GM23248 (cell line): Measurements from ENCODE around the gene IL19. TPM values are rescaled to one million over a fixed set of nuclear protein-coding genes. Genes with fewer than 3 reads are reported as not detected.

Experiments
- DNase-seq: peaks from one replicate; pipeline ENCODE4 v3.0.0-alpha.2; 2015
- H2AFZ ChIP-seq: fragments of 200-600 bp; sonication (generic); 2 replicates; pipeline ENCODE4 v1.6.1; 2016; ENCODE audit warnings: antibody characterized with exemption
- H3F3A ChIP-seq: fragments of 200-600 bp; sonication (generic); 2 replicates; pipeline ENCODE4 v1.6.1; 2016; ENCODE audit warnings: mild to moderate bottlenecking, antibody characterized with exemption, mixed run types; ENCODE audit not compliant: insufficient read depth
- H3K27ac ChIP-seq: fragments of 200-600 bp; sonication (generic); 2 replicates; pipeline ENCODE4 v1.5.1; 2016; ENCODE audit warnings: mild to moderate bottlenecking
- H3K27me3 ChIP-seq: fragments of 200-600 bp; sonication (generic); replicated peaks from 2 replicates; pipeline ENCODE4 v1.6.1; 2016; ENCODE audit warnings: mild to moderate bottlenecking; ENCODE audit not compliant: insufficient read depth
- H3K36me3 ChIP-seq: fragments of 200-600 bp; sonication (generic); 2 replicates; pipeline ENCODE4 v1.6.1; 2016; ENCODE audit warnings: low read depth, mild to moderate bottlenecking
- H3K4me1 ChIP-seq: fragments of 200-600 bp; sonication (generic); 2 replicates; pipeline ENCODE4 v1.6.1; 2016; ENCODE audit warnings: mild to moderate bottlenecking; ENCODE audit not compliant: insufficient read depth
- H3K4me2 ChIP-seq: fragments of 200-600 bp; sonication (generic); one replicate; pipeline ENCODE4 v1.6.1; 2016; ENCODE audit warnings: mild to moderate bottlenecking; ENCODE audit not compliant: unreplicated experiment
- H3K4me3 ChIP-seq: fragments of 200-600 bp; sonication (generic); 2 replicates; pipeline ENCODE4 v1.5.1; 2016; ENCODE audit warnings: mild to moderate bottlenecking
- H3K79me2 ChIP-seq: fragments of 200-600 bp; sonication (generic); 2 replicates; pipeline ENCODE4 v1.6.1; 2016; ENCODE audit warnings: mild to moderate bottlenecking; ENCODE audit not compliant: insufficient read depth
- H3K9ac ChIP-seq: fragments of 200-600 bp; sonication (generic); 2 replicates; pipeline ENCODE4 v1.6.1; 2016; ENCODE audit warnings: mild to moderate bottlenecking
- H3K9me2 ChIP-seq: fragments of 200-600 bp; sonication (generic); 2 replicates; pipeline ENCODE4 v1.6.1; 2016; ENCODE audit warnings: mixed run types, mild to moderate bottlenecking, moderate library complexity; ENCODE audit not compliant: insufficient read depth
- H3K9me3 ChIP-seq: fragments of 200-600 bp; sonication (generic); one replicate; pipeline ENCODE4 v1.6.1; 2017; ENCODE audit warnings: low read depth
- H4K20me1 ChIP-seq: fragments of 200-600 bp; sonication (generic); 2 replicates; pipeline ENCODE4 v1.6.0; 2016; ENCODE audit not compliant: insufficient read depth
- EZH2 ChIP-seq: fragments of 200-600 bp; sonication (generic); IDR thresholded peaks from 2 replicates; pipeline ENCODE4 v1.6.1; 2018; ENCODE audit warnings: antibody characterized with exemption, mild to moderate bottlenecking; ENCODE audit not compliant: insufficient read depth, poor library complexity, severe bottlenecking
- EZH2phosphoT487 ChIP-seq: fragments of 200-600 bp; sonication (generic); IDR thresholded peaks from 2 replicates; pipeline ENCODE4 v1.6.1; 2018; ENCODE audit warnings: antibody characterized with exemption, moderate library complexity, mild to moderate bottlenecking, low read depth; ENCODE audit not compliant: insufficient read depth
- WGBS, 2 experiments: methylation state at CpG; one replicate each; pipeline ENCODE4 v1.1.6; 2015 to 2017; ENCODE audit warnings: low lambda C conversion rate in 2 of 2, low coverage in 1 of 2; ENCODE audit errors: missing lambda C conversion rate in 2 of 2; 5-methylcytosine and 5-hydroxymethylcytosine counted together
- in situ Hi-C: fragments of 300-500 bp; cut with MboI; formaldehyde crosslinking; loops from 2 replicates; pipeline ENCODE4 v1.15.0; 2020
- polyA plus RNA-seq: library from polyadenylated mRNA; unstranded; fragments of >200 nt; fragmentation: Nextera tagmentation; extraction: Ambion mirVana; gene quantifications from 2 replicates; pipeline ENCODE4 v1.2.1, GENCODE V29; 2016
- total RNA-seq: library from RNA; depleted of rRNA; stranded (reverse); fragments of >200 nt; shearing (Covaris generic); gene quantifications from 2 replicates; pipeline ENCODE4 v1.2.3, GENCODE V29; 2014

Gene IL19
- total and polyA plus RNA-seq, 2 experiments from 2014 or later: not detected

- Histone ChIP-seq H3K9me3 (no peaks in the 10 kb centered on the region), H2AFZ (no peak overlapping the region), H3K36me3 (no peaks in the 10 kb centered on the region), H3K79me2 (no peaks in the 10 kb centered on the region), H3K27me3 (no peaks in the 10 kb centered on the region; the same call in none of the 2 replicates), H3K9me2 (no peaks in the 10 kb centered on the region), H3K27ac (no peak overlapping the region), H3K4me1 (no peaks in the 10 kb centered on the region), H3K4me3 (no peak overlapping the region), H4K20me1 (no peaks in the 10 kb centered on the region), H3K9ac (no peak overlapping the region), H3K4me2 (no peak overlapping the region), H3F3A (no peaks in the 10 kb centered on the region)
- DNase-seq: peak; percentile 33
- in situ Hi-C loops: no loop called here
- TF ChIP-seq EZH2 (no peak), EZH2phosphoT487 (no peak)
- 6 to 11% methylated on average over 2 of the region's 2 CpGs for WGBS, 2 experiments
Observed at GRCh38 chr1:206836111-206836510, 65.5 kb downstream of the IL19 start.

DNA sequence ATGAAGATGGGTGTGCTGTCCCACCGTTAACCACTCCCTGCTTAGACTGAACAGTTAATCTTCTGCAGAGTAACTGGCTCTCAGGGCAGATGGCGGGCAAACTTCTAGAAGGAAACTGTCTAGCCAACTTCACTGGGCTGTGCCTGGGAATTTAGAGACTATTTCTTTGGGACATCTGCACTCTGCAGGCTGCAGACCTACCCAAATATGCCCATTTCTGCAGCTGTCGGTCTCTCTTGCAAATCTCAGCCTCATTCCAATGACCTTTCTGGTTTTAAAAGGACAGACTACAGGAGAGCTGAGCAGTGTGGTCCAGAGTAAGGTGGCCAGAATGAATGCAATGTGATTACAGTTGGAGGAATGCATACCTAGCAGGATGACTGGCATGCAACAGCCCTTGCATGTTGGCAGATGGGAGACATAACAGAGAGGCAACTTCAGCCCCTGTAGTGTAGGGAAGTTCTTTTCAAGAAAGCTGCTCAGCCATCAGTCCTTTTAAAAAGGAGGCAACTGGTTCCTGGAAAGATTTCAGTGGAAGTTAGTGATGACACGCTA is 68.5 kb downstream of the IL19 start:
- H2AFZ ChIP-seq: no peak overlapping the region
- WGBS, 2 experiments: 55 to 64% methylated on average over 4 of the region's 4 CpGs
- H3K4me1 ChIP-seq: no peaks in the 10 kb centered on the region
- H3K4me3 ChIP-seq: no peak overlapping the region
- no peaks in the 10 kb centered on the region for H3K79me2 ChIP-seq
- H3K9me3 ChIP-seq: no peaks in the 10 kb centered on the region
- H3F3A ChIP-seq: no peaks in the 10 kb centered on the region
- no peak overlapping the region for H3K9ac ChIP-seq
- no peak overlapping the region for H3K27ac ChIP-seq
- no peak for DNase-seq
- no peak for TF ChIP-seq EZH2phosphoT487
- no peak for TF ChIP-seq EZH2
- no peaks in the 10 kb centered on the region for H3K36me3 ChIP-seq
- in situ Hi-C loops: no loop called here
- H4K20me1 ChIP-seq: no peaks in the 10 kb centered on the region
- H3K27me3 ChIP-seq: no peaks in the 10 kb centered on the region
- H3K9me2 ChIP-seq: no peaks in the 10 kb centered on the region
- no peak overlapping the region for H3K4me2 ChIP-seq

DNA sequence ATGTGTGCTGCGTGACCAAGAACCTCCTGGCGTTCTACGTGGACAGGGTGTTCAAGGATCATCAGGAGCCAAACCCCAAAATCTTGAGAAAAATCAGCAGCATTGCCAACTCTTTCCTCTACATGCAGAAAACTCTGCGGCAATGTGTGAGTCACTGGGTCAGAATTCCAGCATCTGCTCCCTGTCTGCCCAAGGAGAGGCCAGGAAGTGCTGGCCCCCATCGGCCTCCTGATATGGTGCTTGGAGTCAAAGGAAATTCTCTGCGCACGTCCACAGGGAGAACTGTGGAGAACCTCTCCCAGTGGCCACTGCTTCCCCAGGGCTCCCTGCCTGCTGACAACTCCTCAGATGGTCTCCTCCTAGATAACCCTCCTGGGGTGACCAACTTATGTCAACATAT is 69.3 kb downstream of the IL19 start:
- no peaks in the 10 kb centered on the region for H3K9me2 ChIP-seq
- TF ChIP-seq EZH2 (no peak), EZH2phosphoT487 (no peak)
- no peaks in the 10 kb centered on the region for H3K79me2 ChIP-seq
- no peaks in the 10 kb centered on the region for H3K27me3 ChIP-seq
- H3F3A ChIP-seq: no peaks in the 10 kb centered on the region
- H3K27ac ChIP-seq: no peak overlapping the region
- peak; percentile 63 for DNase-seq
- in situ Hi-C loops: no loop called here
- no peak overlapping the region for H3K4me3 ChIP-seq
- 73 to 81% methylated on average over 7 of the region's 7 CpGs for WGBS, 2 experiments
- H3K9me3 ChIP-seq: no peaks in the 10 kb centered on the region
- H3K9ac ChIP-seq: no peak overlapping the region
- no peaks in the 10 kb centered on the region for H3K36me3 ChIP-seq
- H3K4me1 ChIP-seq: no peaks in the 10 kb centered on the region
- no peaks in the 10 kb centered on the region for H4K20me1 ChIP-seq
- no peak overlapping the region for H3K4me2 ChIP-seq
- no peak overlapping the region for H2AFZ ChIP-seq

DNA sequence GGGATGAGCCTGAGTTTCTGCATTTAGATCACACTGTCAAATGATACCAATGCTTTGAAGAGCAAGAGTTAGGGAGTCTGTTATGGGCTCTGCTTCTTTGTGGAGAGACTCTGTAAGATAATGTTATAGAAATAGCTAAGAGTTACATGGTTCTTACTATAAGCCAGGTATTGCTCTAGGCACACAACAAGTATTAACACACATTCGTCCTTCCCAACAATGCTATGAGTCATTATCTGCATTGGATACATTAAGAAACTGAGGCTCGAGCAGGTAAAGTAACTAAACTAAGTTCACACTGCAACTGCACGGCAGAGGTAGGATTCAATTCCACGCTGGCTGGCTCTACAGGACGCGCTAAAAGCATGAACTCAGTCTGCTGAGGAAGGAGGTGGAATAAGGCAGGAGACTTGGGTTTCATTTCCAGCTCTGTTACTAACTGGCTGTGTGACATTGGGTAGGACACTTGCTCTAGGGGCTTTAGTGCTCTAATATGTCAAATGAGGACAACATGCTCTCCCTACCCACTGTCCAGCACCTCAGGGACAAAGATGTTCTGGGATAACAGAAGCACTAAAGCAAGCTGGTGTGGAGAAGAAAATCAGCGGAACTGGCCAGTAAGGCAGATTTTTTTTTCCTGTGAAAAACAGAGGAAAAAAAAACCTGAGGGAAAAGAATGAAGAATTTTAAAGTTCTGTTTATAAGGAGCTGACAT is 71.2 kb downstream of the IL19 start:
- Histone ChIP-seq H3K4me3 (no peak overlapping the region), H3K9ac (no peak overlapping the region), H3K4me2 (no peak overlapping the region), H3K4me1 (no peaks in the 10 kb centered on the region), H4K20me1 (no peaks in the 10 kb centered on the region), H3K79me2 (no peaks in the 10 kb centered on the region), H3K27me3 (no peaks in the 10 kb centered on the region), H3F3A (no peaks in the 10 kb centered on the region), H3K9me3 (no peaks in the 10 kb centered on the region), H3K9me2 (no peaks in the 10 kb centered on the region), H3K36me3 (no peaks in the 10 kb centered on the region), H2AFZ (no peak overlapping the region), H3K27ac (no peak overlapping the region)
- 87 to 92% methylated on average over 7 of the region's 7 CpGs for WGBS, 2 experiments
- TF ChIP-seq EZH2 (no peak), EZH2phosphoT487 (no peak)
- in situ Hi-C loops: no loop called here
- no peak for DNase-seq

GRCh38 chr1:206842854-206843253 is 72.3 kb downstream of the IL19 start:
- no peaks in the 10 kb centered on the region for H3K4me1 ChIP-seq
- H4K20me1 ChIP-seq: no peaks in the 10 kb centered on the region
- no peaks in the 10 kb centered on the region for H3K79me2 ChIP-seq
- no peak overlapping the region for H3K27ac ChIP-seq
- H2AFZ ChIP-seq: no peak overlapping the region
- no peaks in the 10 kb centered on the region for H3K27me3 ChIP-seq
- no peaks in the 10 kb centered on the region for H3K9me2 ChIP-seq
- H3K9me3 ChIP-seq: no peaks in the 10 kb centered on the region
- H3K4me2 ChIP-seq: no peak overlapping the region
- no peaks in the 10 kb centered on the region for H3F3A ChIP-seq
- H3K36me3 ChIP-seq: no peaks in the 10 kb centered on the region
- TF ChIP-seq EZH2phosphoT487 (no peak), EZH2 (no peak)
- in situ Hi-C loops: no loop called here
- no peak overlapping the region for H3K4me3 ChIP-seq
- no peak overlapping the region for H3K9ac ChIP-seq
- DNase-seq: no peak
